Activated CD4-positive, alpha-beta T cell treated with anti-CD3 and anti-CD28 coated beads for 1 hour (primary cell): Measurements from ENCODE around the gene GAL3ST2.
"Not testable (repeated sequence)": the region's sequence is repeated elsewhere in the genome, so short reads cannot be mapped to it uniquely, and the experiment has no call there.

Source experiments
- DNase-seq: peaks from one replicate; pipeline ENCODE4 v3.0.0-alpha.2; 2020

Gene GAL3ST2

GRCh38 chr2:241748468-241749256 is 28.0 kb upstream of the GAL3ST2 start:
- DNase-seq, result no peak

GRCh38 chr2:241750076-241750840 is 26.4 kb upstream of the GAL3ST2 start:
- DNase-seq, result no peak

GRCh38 chr2:241751152-241751551 is 25.5 kb upstream of the GAL3ST2 start:
- DNase-seq, result no peak

GRCh38 chr2:241751776-241752175 is 24.8 kb upstream of the GAL3ST2 start:
- no peak for DNase-seq

GRCh38 chr2:241752253-241752652 is 24.4 kb upstream of the GAL3ST2 start:
- no peak for DNase-seq

GRCh38 chr2:241752689-241753276 is 23.8 kb upstream of the GAL3ST2 start:
- DNase-seq, result no peak

GRCh38 chr2:241753493-241753892 is 23.1 kb upstream of the GAL3ST2 start:
- no peak for DNase-seq

GRCh38 chr2:241754042-241754441 is 22.6 kb upstream of the GAL3ST2 start:
- DNase-seq, result no peak

- no peak for DNase-seq
Measured at GRCh38 chr2:241755166-241755565, 21.5 kb upstream of the GAL3ST2 start.

- no peak for DNase-seq
Measured at GRCh38 chr2:241755777-241756176, 20.8 kb upstream of the GAL3ST2 start.

- DNase-seq, result no peak
Measured at GRCh38 chr2:241759067-241759807, 17.4 kb upstream of the GAL3ST2 start.

GRCh38 chr2:241759893-241760292 is 16.7 kb upstream of the GAL3ST2 start:
- not testable (repeated sequence) for DNase-seq

- no peak for DNase-seq
Measured at GRCh38 chr2:241760301-241760771, 16.3 kb upstream of the GAL3ST2 start.

GRCh38 chr2:241762321-241762932 is 14.2 kb upstream of the GAL3ST2 start:
- no peak for DNase-seq

- DNase-seq, result no peak
Measured at GRCh38 chr2:241762933-241763369, 13.7 kb upstream of the GAL3ST2 start.

GRCh38 chr2:241763551-241764274 is 12.9 kb upstream of the GAL3ST2 start:
- DNase-seq, result no peak

- no peak for DNase-seq
Measured at GRCh38 chr2:241764275-241765241, 12.1 kb upstream of the GAL3ST2 start.

GRCh38 chr2:241767464-241768250 is 9.0 kb upstream of the GAL3ST2 start:
- no peak for DNase-seq

GRCh38 chr2:241768251-241768711 is 8.3 kb upstream of the GAL3ST2 start:
- no peak for DNase-seq

GRCh38 chr2:241768850-241769249 is 7.8 kb upstream of the GAL3ST2 start:
- no peak for DNase-seq
